Stomach (tissue), 19 donors: ENCODE measurements around the gene TMSB15A. TPM values are rescaled to one million over a fixed set of nuclear protein-coding genes. Genes with fewer than 3 reads are reported as not detected.

Experiments used
- DNase-seq, 2 donors: peaks; one replicate each; pipeline versions ENCODE4 v3.0.0 to v3.0.0-alpha.2; 2013 to 2019
- H3K27ac ChIP-seq, 5 donors: fragments of 200-600 bp in 4 of 5; sonication (generic) in 4 of 5; one replicate each; pipeline ENCODE4 v1.5.1; 2013 to 2019; ENCODE audit warnings: mild to moderate bottlenecking in 1 of 5, moderate library complexity in 1 of 5
- H3K27me3 ChIP-seq, 3 donors: fragments of 200-600 bp; sonication (generic); one replicate each; pipeline ENCODE4 v1.5.1; 2017 to 2019; ENCODE audit warnings: mixed run types in 1 of 3
- H3K36me3 ChIP-seq, 4 donors: fragments of 200-600 bp; sonication (generic); 1 replicate in 3 of 4; 2 replicates in 1 of 4; pipeline ENCODE4 v1.5.1; 2016 to 2019
- H3K4me1 ChIP-seq, 4 donors: fragments of 200-600 bp; sonication (generic); one replicate each; pipeline ENCODE4 v1.5.1; 2016 to 2019
- H3K4me3 ChIP-seq, 4 donors: fragments of 200-600 bp; sonication (generic) in 3 of 4; one replicate each; pipeline ENCODE4 v1.5.1; 2016 to 2019; ENCODE audit warnings: mild to moderate bottlenecking in 1 of 4
- H3K9me3 ChIP-seq, 4 donors: fragments of 200-600 bp; sonication (generic); one replicate each; pipeline ENCODE4 v1.5.1; 2016 to 2019
- EP300 ChIP-seq: sonication (generic); formaldehyde crosslinking; IDR thresholded peaks from one replicate; pipeline ENCODE4 v1.6.1; 2017; ENCODE audit warnings: antibody characterized with exemption
- POLR2A ChIP-seq, 4 donors: fragments of 450-650 bp; IDR thresholded peaks; one replicate each; pipeline ENCODE4 v1.6.1; 2016; ENCODE audit warnings: antibody characterized with exemption in 4 of 4, control low read depth in 2 of 4, mild to moderate bottlenecking in 1 of 4, moderate library complexity in 1 of 4
- POLR2AphosphoS5 ChIP-seq, 3 donors: sonication (generic); formaldehyde crosslinking; IDR thresholded peaks; one replicate each; pipeline ENCODE4 v1.6.1; 2016; ENCODE audit warnings: antibody characterized with exemption in 3 of 3
- WGBS, 5 donors: extraction: QIAGEN DNeasy Blood & Tissue Kit in 3 of 5; methylation state at CpG; one replicate each; pipeline versions ENCODE4 v1.1.5 to v1.1.7; 2013 to 2018; 5-methylcytosine and 5-hydroxymethylcytosine counted together
- intact Hi-C: fragments of 100-400 bp; cut with DNase I; formaldehyde crosslinking; loops from one replicate; pipeline ENCODE4 v1.15.1; 2023; ENCODE audit warnings: low total_unique reads
- long read RNA-seq, 10 donors: transcript quantifications; one replicate each; lab custom pipeline, GENCODE V29; 2026
- polyA plus RNA-seq, 3 donors: library from polyadenylated mRNA; stranded (reverse); fragments of 200-250 nt; gene quantifications; one replicate each; pipeline ENCODE4 v1.2.3, GENCODE V29; 2013
- total RNA-seq, 5 donors: library from RNA; depleted of rRNA; stranded (reverse); fragments of >200 nt; gene quantifications; one replicate each; pipeline versions ENCODE4 v1.1.0 to v1.2.3, GENCODE V29; 2014 to 2016
- TF ChIP-seq, protein P1 (sequence below), 7 experiments: fragments of 450-650 bp in 4 of 7; fragments of 200-600 bp in 3 of 7; sonication (generic) in 3 of 7; IDR thresholded peaks; one replicate each; pipeline ENCODE4 v1.5.1; 2016 to 2019; ENCODE audit warnings: antibody characterized with exemption in 7 of 7, control low read depth in 2 of 7, mild to moderate bottlenecking in 1 of 7
- donor health status: healthy with polysubstance abuse.
- donor health status: Bipolar disorder and iron deficiency.
- donor health status: healthy.

Gene TMSB15A
- total RNA-seq, result 1 to 10 TPM in 1 of 5 donors, not detected in 4; 3.9 TPM
- polyA plus RNA-seq, result 1 to 10 TPM in 1 of 3 donors, under 1 TPM in 1, not detected in 1; 0.45 to 3.5 TPM
- long read RNA-seq, donor 1, partial matches to known transcripts, result 5 of 8 reads
- long read RNA-seq, donor 1, other reads (novel, unspliced or antisense), result 0 of 8 reads
- long read RNA-seq, donor 2, transcript TMSB15A-201 (3 exons, 685 nt), result major isoform, 8 of 16 reads
- long read RNA-seq, donor 2, partial matches to known transcripts, result 8 of 16 reads
- long read RNA-seq, donor 2, other reads (novel, unspliced or antisense), result 0 of 16 reads
- long read RNA-seq, donor 3, transcript TMSB15A-201 (3 exons, 685 nt), result major isoform, 5 of 5 reads
- long read RNA-seq, donor 3, partial matches to known transcripts, result 0 of 5 reads
- long read RNA-seq, donor 3, other reads (novel, unspliced or antisense), result 0 of 5 reads
- long read RNA-seq, donor 4, result 0 reads
- long read RNA-seq, donor 5, transcript TMSB15A-201 (3 exons, 685 nt), result major isoform, 21 of 21 reads
- long read RNA-seq, donor 5, partial matches to known transcripts, result 0 of 21 reads
- long read RNA-seq, donor 5, other reads (novel, unspliced or antisense), result 0 of 21 reads
- long read RNA-seq, donor 6, transcript TMSB15A-201 (3 exons, 685 nt), result major isoform, 20 of 20 reads
- long read RNA-seq, donor 6, partial matches to known transcripts, result 0 of 20 reads
- long read RNA-seq, donor 6, other reads (novel, unspliced or antisense), result 0 of 20 reads
- long read RNA-seq, donor 7, transcript TMSB15A-201 (3 exons, 685 nt), result major isoform, 21 of 29 reads
- long read RNA-seq, donor 7, partial matches to known transcripts, result 8 of 29 reads
- long read RNA-seq, donor 7, other reads (novel, unspliced or antisense), result 0 of 29 reads
- long read RNA-seq, donor 8, transcript TMSB15A-201 (3 exons, 685 nt), result major isoform, 13 of 13 reads
- long read RNA-seq, donor 8, partial matches to known transcripts, result 0 of 13 reads
- long read RNA-seq, donor 8, other reads (novel, unspliced or antisense), result 0 of 13 reads
- long read RNA-seq, donor 9, transcript TMSB15A-201 (3 exons, 685 nt), result major isoform, 22 of 35 reads
- long read RNA-seq, donor 9, partial matches to known transcripts, result 13 of 35 reads
- long read RNA-seq, donor 9, other reads (novel, unspliced or antisense), result 0 of 35 reads
- long read RNA-seq, donor 10, transcript TMSB15A-201 (3 exons, 685 nt), result major isoform, 5 of 11 reads
- long read RNA-seq, donor 10, partial matches to known transcripts, result 6 of 11 reads
- long read RNA-seq, donor 10, other reads (novel, unspliced or antisense), result 0 of 11 reads

DNA sequence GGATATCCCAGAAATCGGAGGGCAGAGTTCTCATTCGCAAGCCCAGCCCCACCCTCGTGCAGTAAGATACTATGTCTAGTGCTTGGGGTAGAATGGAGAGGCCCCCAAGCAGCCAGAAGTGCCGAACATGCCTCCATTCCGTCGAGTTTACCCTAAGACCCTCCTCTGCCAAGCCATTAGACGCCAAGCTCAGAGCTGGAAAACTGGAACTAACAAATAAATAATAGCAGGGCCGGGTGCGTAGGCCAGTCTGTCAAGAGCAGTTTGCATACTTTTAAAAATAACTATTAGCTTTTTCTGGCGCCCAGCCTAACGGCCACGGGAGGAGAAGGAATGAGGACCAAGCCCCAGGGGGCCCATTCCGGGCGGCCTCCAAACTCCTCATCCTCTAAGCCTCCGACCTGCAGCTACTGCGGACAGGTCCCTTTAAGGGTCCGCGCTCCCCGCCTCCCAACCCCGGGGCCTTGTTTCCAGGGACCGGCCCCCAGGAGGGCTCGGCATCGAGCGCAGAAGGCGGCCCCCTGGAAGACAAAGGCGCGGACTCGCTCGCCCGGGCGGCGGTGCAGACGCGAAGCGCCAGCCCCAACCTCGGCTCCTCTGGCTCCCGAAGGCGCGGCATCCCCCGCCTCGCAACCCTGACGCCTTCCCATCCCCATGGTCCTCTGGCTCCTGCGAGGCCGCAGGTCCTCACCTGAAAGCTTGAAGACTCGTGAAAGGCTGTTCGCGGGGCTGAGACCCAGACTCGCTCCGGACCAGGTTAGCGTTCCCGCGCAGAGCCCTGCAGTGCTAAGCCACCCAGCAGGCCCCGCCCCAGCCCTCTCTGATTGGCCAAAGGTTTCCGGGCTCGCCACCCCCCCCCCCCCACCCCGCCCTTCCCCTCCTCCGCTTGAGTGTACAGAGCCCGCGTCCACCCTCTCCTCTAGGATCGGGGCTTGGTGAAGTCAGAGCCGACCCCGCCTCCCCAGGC, at the start of gene TMSB15A:
TMSB15A (minus strand) TSS at position 765 of the 967 bp plus-strand sequence.
- TF ChIP-seq, protein P1, sequence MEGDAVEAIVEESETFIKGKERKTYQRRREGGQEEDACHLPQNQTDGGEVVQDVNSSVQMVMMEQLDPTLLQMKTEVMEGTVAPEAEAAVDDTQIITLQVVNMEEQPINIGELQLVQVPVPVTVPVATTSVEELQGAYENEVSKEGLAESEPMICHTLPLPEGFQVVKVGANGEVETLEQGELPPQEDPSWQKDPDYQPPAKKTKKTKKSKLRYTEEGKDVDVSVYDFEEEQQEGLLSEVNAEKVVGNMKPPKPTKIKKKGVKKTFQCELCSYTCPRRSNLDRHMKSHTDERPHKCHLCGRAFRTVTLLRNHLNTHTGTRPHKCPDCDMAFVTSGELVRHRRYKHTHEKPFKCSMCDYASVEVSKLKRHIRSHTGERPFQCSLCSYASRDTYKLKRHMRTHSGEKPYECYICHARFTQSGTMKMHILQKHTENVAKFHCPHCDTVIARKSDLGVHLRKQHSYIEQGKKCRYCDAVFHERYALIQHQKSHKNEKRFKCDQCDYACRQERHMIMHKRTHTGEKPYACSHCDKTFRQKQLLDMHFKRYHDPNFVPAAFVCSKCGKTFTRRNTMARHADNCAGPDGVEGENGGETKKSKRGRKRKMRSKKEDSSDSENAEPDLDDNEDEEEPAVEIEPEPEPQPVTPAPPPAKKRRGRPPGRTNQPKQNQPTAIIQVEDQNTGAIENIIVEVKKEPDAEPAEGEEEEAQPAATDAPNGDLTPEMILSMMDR (IDR thresholded peaks at IDR 0.05), result no peak
- TF ChIP-seq POLR2AphosphoS5 (IDR thresholded peaks at IDR 0.05), result no peak
- Histone ChIP-seq H3K36me3 (no peaks in the 10 kb centered on the region), H3K9me3 (no peaks in the 10 kb centered on the region), H3K4me1 (peaks cover 5 to 14% (median 10%) of the 10 kb centered on the region in 4 donors), H3K27ac (peak within 1 kb of the TSS in 1 of 5 donors; percentile 57), H3K27me3 (peaks cover 0 to 19% (median 15%) of the 10 kb centered on the region in 3 donors), H3K4me3 (peak within 1 kb of the TSS; percentile 40 to 50 (median 45))
- 1 to 38% (median 8%) methylated on average over 2 to 61 of the region's 62 CpGs for WGBS, 5 donors
- DNase-seq, result peak; percentile 67 to 86
- intact Hi-C loops, result no loop called here

DNA sequence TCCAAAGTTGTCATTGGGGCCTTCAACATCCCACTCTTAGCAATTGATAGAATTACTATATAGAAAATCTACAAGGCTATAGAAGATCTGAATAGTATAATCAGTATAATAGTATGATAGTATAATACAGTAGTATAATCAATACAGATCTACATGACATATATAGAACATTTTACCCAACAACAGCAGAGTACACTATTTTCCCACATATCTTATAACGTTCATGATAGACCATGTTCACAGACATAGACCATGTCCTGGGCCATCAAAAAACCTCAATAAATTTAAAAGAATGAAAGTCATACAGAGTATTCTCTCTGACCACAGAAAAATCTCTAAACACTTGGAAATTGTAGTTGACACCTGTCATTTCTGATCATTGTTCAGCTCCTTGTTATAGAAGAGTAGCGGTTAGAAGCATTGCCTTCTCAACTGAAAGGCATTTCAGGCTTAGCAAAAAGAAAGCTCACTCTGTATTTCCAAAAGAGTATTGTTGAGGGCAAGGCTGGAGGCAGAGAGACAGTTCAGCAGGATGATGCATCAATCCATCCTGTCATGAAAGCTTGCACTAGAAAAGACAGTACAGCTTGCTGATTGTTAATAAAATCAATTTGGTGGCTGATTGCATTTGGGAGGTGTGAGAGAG, 44.0 kb upstream of the TMSB15A start:
- intact Hi-C loops, result no loop called here
- Histone ChIP-seq H3K27ac (no peak overlapping the region), H3K4me3 (no peak overlapping the region), H3K4me1 (no peaks in the 10 kb centered on the region), H3K36me3 (no peaks in the 10 kb centered on the region), H3K9me3 (no peaks in the 10 kb centered on the region), H3K27me3 (peaks cover 0 to 4% (median 0%) of the 10 kb centered on the region in 3 donors)
- DNase-seq, result no peak
- TF ChIP-seq EP300, result no peak
- TF ChIP-seq POLR2A (IDR thresholded peaks at IDR 0.05), result no peak
- no peak for TF ChIP-seq POLR2AphosphoS5 (IDR thresholded peaks at IDR 0.05)
- 67 to 93% (median 72%) methylated on average over 2 of the region's 2 CpGs for WGBS, 5 donors

DNA sequence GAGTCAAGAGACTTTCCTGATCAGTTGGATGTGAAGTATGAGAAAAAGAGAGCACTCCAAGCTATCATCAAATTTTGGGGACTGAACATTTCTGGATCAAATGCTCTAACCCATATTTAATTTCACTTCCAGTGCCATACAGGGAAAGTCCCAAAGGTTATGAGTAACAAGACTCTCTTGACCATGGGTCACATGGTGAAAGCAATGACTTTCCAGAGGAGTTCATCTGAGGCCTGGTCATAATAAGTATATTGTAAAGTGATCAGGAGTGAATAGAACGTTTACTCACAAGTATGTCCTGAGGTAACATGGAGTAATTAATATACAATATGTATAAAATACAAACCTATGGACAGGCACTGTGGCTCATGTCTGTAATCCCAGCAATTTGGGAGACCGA, 42.1 kb upstream of the TMSB15A start:
- Histone ChIP-seq H3K36me3 (no peaks in the 10 kb centered on the region), H3K9me3 (no peaks in the 10 kb centered on the region), H3K27me3 (peaks cover 0 to 5% (median 0%) of the 10 kb centered on the region in 3 donors), H3K4me3 (no peak overlapping the region), H3K27ac (no peak overlapping the region), H3K4me1 (no peaks in the 10 kb centered on the region)
- no peak for DNase-seq
- 72 to 96% (median 80%) methylated on average over 2 of the region's 2 CpGs for WGBS, 5 donors
- no peak for TF ChIP-seq EP300
- no peak for TF ChIP-seq POLR2AphosphoS5 (IDR thresholded peaks at IDR 0.05)
- TF ChIP-seq POLR2A (IDR thresholded peaks at IDR 0.05), result no peak
- TF ChIP-seq, protein P1 (IDR thresholded peaks at IDR 0.05), result no peak
- intact Hi-C loops, result no loop called here

DNA sequence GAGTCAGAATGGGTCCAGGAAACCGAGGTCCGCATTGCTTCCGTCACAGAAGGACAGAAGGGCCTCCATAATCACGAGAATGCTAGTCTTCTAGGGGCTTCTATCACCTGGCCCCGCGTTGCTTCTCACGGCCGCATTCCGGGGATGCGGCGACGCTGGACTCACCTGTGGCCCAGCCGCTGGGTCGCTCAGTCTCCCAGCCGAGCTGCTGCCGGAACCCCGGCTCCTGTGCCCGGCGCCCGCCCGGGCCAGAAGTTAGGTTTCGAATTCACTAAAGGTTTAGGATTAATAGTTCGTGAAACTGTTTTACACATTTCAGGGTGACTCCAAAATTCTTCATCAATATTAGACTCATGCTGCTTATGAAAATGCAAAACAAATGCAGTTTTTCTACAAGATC, 31.7 kb upstream of the TMSB15A start:
- DNase-seq, result no peak
- 85 to 94% (median 90%) methylated on average over 18 to 23 of the region's 23 CpGs for WGBS, 5 donors
- H3K4me1 ChIP-seq, result no peaks in the 10 kb centered on the region
- H3K27me3 ChIP-seq, result peaks cover 0 to 14% (median 13%) of the 10 kb centered on the region in 3 donors
- no peaks in the 10 kb centered on the region for H3K9me3 ChIP-seq
- no peak overlapping the region for H3K4me3 ChIP-seq
- TF ChIP-seq, protein P1 (IDR thresholded peaks at IDR 0.05), result no peak
- TF ChIP-seq POLR2A (IDR thresholded peaks at IDR 0.05), result no peak
- no peak for TF ChIP-seq POLR2AphosphoS5 (IDR thresholded peaks at IDR 0.05)
- no peak for TF ChIP-seq EP300
- H3K27ac ChIP-seq, result no peak overlapping the region
- H3K36me3 ChIP-seq, result no peaks in the 10 kb centered on the region
- intact Hi-C loops, result no loop called here
